ENCODE measurements around the gene PITPNM1.

GRCh38 chr11:67494371-67495233 is 10.6 kb downstream of the PITPNM1 start:
- TF ChIP-seq, protein P1, sequence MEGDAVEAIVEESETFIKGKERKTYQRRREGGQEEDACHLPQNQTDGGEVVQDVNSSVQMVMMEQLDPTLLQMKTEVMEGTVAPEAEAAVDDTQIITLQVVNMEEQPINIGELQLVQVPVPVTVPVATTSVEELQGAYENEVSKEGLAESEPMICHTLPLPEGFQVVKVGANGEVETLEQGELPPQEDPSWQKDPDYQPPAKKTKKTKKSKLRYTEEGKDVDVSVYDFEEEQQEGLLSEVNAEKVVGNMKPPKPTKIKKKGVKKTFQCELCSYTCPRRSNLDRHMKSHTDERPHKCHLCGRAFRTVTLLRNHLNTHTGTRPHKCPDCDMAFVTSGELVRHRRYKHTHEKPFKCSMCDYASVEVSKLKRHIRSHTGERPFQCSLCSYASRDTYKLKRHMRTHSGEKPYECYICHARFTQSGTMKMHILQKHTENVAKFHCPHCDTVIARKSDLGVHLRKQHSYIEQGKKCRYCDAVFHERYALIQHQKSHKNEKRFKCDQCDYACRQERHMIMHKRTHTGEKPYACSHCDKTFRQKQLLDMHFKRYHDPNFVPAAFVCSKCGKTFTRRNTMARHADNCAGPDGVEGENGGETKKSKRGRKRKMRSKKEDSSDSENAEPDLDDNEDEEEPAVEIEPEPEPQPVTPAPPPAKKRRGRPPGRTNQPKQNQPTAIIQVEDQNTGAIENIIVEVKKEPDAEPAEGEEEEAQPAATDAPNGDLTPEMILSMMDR (optimal IDR thresholded peaks at IDR 0.05 in 1 of 3, IDR thresholded peaks at IDR 0.05 in 1 of 3, conservative IDR thresholded peaks at IDR 0.05 in 1 of 3; ENCODE audit: extremely low read depth in 1 of 3, insufficient read depth in 2 of 3, low read length in 3 of 3), result no peak
- no peak for TF ChIP-seq EZH2 (IDR thresholded peaks at IDR 0.05; ENCODE audit: low read length)
